Measurements from ENCODE around the gene SEC31A. TPM values are rescaled to one million over a fixed set of nuclear protein-coding genes. Genes with fewer than 3 reads are reported as not detected.

SEC31A gene
- total and polyA plus RNA-seq, 2 donors (not counting 1 experiment from before 2014, with no cell fraction given), result 52.7 to 134 TPM

DNA sequence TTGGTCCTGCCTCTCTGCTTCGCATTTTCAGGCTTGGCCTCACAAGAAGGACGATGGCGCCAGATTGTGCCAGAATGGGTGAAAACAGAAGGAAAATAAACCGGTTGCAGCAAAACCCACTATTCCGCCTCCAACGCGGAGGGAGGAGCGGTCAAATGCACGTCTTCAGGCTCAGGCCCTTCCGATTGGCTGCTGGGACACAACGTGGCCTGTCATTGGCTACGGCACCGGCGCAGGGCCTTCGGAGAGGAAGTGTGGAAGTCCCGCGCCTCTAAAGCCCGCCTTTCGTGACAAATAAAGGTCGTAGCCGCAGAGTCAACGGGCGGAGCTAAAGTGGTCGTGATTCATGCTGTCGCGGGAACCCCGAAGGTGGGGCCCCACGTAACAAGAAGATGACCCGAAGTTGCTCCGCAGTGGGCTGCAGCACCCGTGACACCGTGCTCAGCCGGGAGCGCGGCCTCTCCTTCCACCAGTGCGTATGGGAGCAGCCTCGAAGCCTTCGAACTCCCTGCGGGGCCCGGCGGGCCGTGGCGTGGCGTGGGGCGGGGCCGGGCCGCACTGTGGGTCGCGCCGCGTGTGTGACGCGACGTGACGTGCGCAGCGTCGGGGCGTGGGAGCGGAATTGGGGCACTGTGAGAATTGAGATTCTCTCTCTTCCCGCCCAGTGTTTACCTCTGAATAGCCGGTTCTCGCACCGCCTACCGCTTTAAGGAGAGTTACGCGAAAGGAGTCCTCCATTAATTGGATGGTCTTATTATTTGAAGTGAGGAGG is 9.6 kb upstream of the SEC31A start, which contains the start of gene THAP9:
Gene THAP9, plus strand, starts transcription at position 325 of the 772 bp plus-strand sequence. Its CDS starts 68 bp downstream, at position 393.
- H3K27me3 Mint-ChIP-seq, result no peaks in the 10 kb centered on the region
- Histone ChIP-seq H4K20me1 (ENCODE audit: control insufficient read depth, insufficient read depth, low read length, poor library complexity, severe bottlenecking) (no peaks in the 10 kb centered on the region), H3K36me3 (replicated peaks in 1 of 2; ENCODE audit: control extremely low read depth in 1 of 2, control insufficient read depth in 1 of 2, extremely low read depth in 1 of 2, insufficient read depth in 2 of 2, low read length in 1 of 2) (peaks cover 1 to 10% of the 10 kb centered on the region in 2 experiments), H3K9ac (ENCODE audit: low read length) (peak within 1 kb of the TSS; percentile 92), H3K27me3 (replicated peaks in 1 of 4; ENCODE audit: control extremely low read depth in 1 of 4, control insufficient read depth in 3 of 4, insufficient read depth in 4 of 4, low read length in 3 of 4) (no peaks in the 10 kb centered on the region), H3K9me3 (ENCODE audit: control extremely low read depth in 1 of 3, control insufficient read depth in 2 of 3, insufficient read depth in 1 of 3, low read length in 2 of 3) (no peaks in the 10 kb centered on the region), H3K4me2 (replicated peaks; ENCODE audit: low read depth, low read length, poor library complexity, severe bottlenecking) (peak within 1 kb of the TSS; percentile 80), H3K4me1 (ENCODE audit: control insufficient read depth in 2 of 2, insufficient read depth in 2 of 2, low read length in 2 of 2) (peaks cover 22 to 27% of the 10 kb centered on the region in 2 donors), H2AFZ (ENCODE audit: insufficient read depth, low read depth, low read length, poor library complexity, severe bottlenecking) (peak within 1 kb of the TSS; percentile 92), H3K79me2 (ENCODE audit: control insufficient read depth, insufficient read depth, low read length) (peaks cover 57% of the 10 kb centered on the region), H3K4me3 (ENCODE audit: control extremely low read depth in 1 of 5, extremely low read depth in 1 of 5, insufficient read depth in 1 of 5, low read depth in 2 of 5, low read length in 4 of 5) (peak within 1 kb of the TSS; percentile 73 to 92 (median 90)), H3K27ac (ENCODE audit: low read length in 2 of 2) (peak within 1 kb of the TSS; percentile 97 to 98)
- intact Hi-C loops (cut with micrococcal nuclease), result loop anchor here (1.0 to 10.0 kb wide), 7 partner anchors 9 to 615 kb away; partner anchors contain the start of genes COPS4, COQ2, PLAC8 and SEC31A
- H3K9me3 Mint-ChIP-seq (ENCODE audit: insufficient read depth), result no peaks in the 10 kb centered on the region
- TF ChIP-seq, protein P1, sequence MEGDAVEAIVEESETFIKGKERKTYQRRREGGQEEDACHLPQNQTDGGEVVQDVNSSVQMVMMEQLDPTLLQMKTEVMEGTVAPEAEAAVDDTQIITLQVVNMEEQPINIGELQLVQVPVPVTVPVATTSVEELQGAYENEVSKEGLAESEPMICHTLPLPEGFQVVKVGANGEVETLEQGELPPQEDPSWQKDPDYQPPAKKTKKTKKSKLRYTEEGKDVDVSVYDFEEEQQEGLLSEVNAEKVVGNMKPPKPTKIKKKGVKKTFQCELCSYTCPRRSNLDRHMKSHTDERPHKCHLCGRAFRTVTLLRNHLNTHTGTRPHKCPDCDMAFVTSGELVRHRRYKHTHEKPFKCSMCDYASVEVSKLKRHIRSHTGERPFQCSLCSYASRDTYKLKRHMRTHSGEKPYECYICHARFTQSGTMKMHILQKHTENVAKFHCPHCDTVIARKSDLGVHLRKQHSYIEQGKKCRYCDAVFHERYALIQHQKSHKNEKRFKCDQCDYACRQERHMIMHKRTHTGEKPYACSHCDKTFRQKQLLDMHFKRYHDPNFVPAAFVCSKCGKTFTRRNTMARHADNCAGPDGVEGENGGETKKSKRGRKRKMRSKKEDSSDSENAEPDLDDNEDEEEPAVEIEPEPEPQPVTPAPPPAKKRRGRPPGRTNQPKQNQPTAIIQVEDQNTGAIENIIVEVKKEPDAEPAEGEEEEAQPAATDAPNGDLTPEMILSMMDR (IDR thresholded peaks at IDR 0.05), result no peak
- TF ChIP-seq EZH2 (IDR thresholded peaks at IDR 0.05; ENCODE audit: borderline replicate concordance, insufficient read depth, low read depth, low read length, poor library complexity, severe bottlenecking), result no peak
- ChIA-PET CTCF (interaction anchor here (0.6 to 1.9 kb wide), 8 partner anchors 9 to 555 kb away, joined by 3 to 8 read pairs (median 4); partner anchors contain the start of genes COQ2 and HELQ), POLR2A (interaction anchor here (1.0 to 2.1 kb wide), 5 partner anchors 9 to 526 kb away, joined by 3 to 10 read pairs (median 5); partner anchors contain the start of genes COPS4, HNRNPD and SEC31A)
- H3K4me1 Mint-ChIP-seq, result peaks cover 11% of the 10 kb centered on the region
- H3K4me3 Mint-ChIP-seq, result no peak within 1 kb of the TSS
- no peak within 1 kb of the TSS for H3K27ac Mint-ChIP-seq
- DNase-seq (peak; percentile 99), ATAC-seq (ENCODE audit: low read depth) (peak; percentile 90)
- WGBS (ENCODE audit: insufficient coverage), result under 1% methylated on average over 62 of the region's 67 CpGs

Measured in B cell (primary cell).